OCI-LY7 (cell line): ENCODE results near the gene YAF2. TPM values are rescaled to one million over a fixed set of nuclear protein-coding genes. Genes with fewer than 3 reads are reported as not detected.

Source experiments
- BruUV-seq: library from RNA; stranded (reverse); fragments of 400-500 nt; replicated peaks from 2 replicates; lab custom pipeline; 2021; lab: Mats Ljungman, UMichigan
- CTCF ChIA-PET: fragments of 300-600 bp; sonication (Branson Sonifier 250); formaldehyde crosslinking; loops from one replicate; lab custom pipeline; 2022; ENCODE audit warnings: antibody characterized with exemption; ENCODE audit not compliant: unreplicated experiment; lab: Charles Lee
- POLR2A ChIA-PET: fragments of 300-600 bp; sonication (Branson Sonifier 250); formaldehyde crosslinking; loops from one replicate; lab custom pipeline; 2022; ENCODE audit warnings: antibody characterized with exemption; lab: Charles Lee
- DNase-seq: peaks from one replicate; pipeline ENCODE4 v3.0.0-alpha.2; 2015; ENCODE audit warnings: low spot score
- H2AFZ ChIP-seq: fragments of 200-600 bp; sonication (generic), shearing (Covaris generic); 2 replicates; pipeline ENCODE4 v1.6.1; 2014; ENCODE audit warnings: mild to moderate bottlenecking, antibody characterized with exemption, low read length, moderate library complexity
- H3K27ac ChIP-seq: fragments of 200-600 bp; sonication (generic); 2 replicates; pipeline ENCODE4 v1.5.1; 2014; ENCODE audit warnings: mixed run types, low read depth, mild to moderate bottlenecking, moderate library complexity, low read length, inconsistent platforms; ENCODE audit not compliant: poor library complexity, severe bottlenecking
- H3K36me3 ChIP-seq: fragments of 200-600 bp; sonication (generic); 2 replicates; pipeline ENCODE4 v1.6.1; 2014; ENCODE audit warnings: mild to moderate bottlenecking, antibody characterized with exemption, low read length, moderate library complexity, mixed read lengths; ENCODE audit not compliant: insufficient read depth
- H3K4me1 ChIP-seq: fragments of 200-600 bp; sonication (generic); 2 replicates; pipeline ENCODE4 v1.5.1; 2014; ENCODE audit warnings: mild to moderate bottlenecking, low read length; ENCODE audit not compliant: insufficient read depth, poor library complexity, severe bottlenecking
- H3K4me2 ChIP-seq: fragments of 200-600 bp; sonication (generic); 2 replicates; pipeline ENCODE4 v1.6.1; 2014; ENCODE audit warnings: mild to moderate bottlenecking, low read length
- H3K4me3 ChIP-seq: fragments of 200-600 bp; sonication (generic); 2 replicates; pipeline ENCODE4 v1.5.1; 2014; ENCODE audit warnings: mild to moderate bottlenecking, low read depth, low read length; ENCODE audit not compliant: poor library complexity, severe bottlenecking
- H3K79me2 ChIP-seq: fragments of 200-600 bp; sonication (generic); 2 replicates; pipeline ENCODE4 v1.6.1; 2016; ENCODE audit warnings: low read depth, mild to moderate bottlenecking, low read length, moderate library complexity, mixed read lengths; ENCODE audit not compliant: insufficient read depth
- H3K9me2 ChIP-seq: fragments of 200-600 bp; sonication (generic); 2 replicates; pipeline ENCODE4 v1.6.1; 2016; ENCODE audit warnings: mild to moderate bottlenecking, low read length, mixed read lengths; ENCODE audit not compliant: insufficient read depth
- H3K9me3 ChIP-seq: fragments of 200-600 bp; sonication (generic); 2 replicates; pipeline ENCODE4 v1.6.1; 2014; ENCODE audit warnings: mild to moderate bottlenecking, mixed run types, low read length, mixed read lengths
- H4K20me1 ChIP-seq: fragments of 200-600 bp; sonication (generic); 2 replicates; pipeline ENCODE4 v1.6.1; 2014; ENCODE audit warnings: mild to moderate bottlenecking, antibody characterized with exemption, low read length, moderate library complexity, mixed read lengths; ENCODE audit not compliant: insufficient read depth
- CTCF ChIP-seq: fragments of 200-600 bp; sonication (generic); conservative IDR thresholded peaks from 2 replicates; pipeline ENCODE4 v1.5.1; 2014; ENCODE audit warnings: mild to moderate bottlenecking, antibody characterized with exemption, low read length, moderate library complexity, mixed read lengths
- EZH2phosphoT487 ChIP-seq: fragments of 200-600 bp; sonication (generic); IDR thresholded peaks from 2 replicates; pipeline ENCODE4 v1.6.1; 2018; ENCODE audit warnings: low read depth, borderline replicate concordance, mild to moderate bottlenecking, mixed run types, antibody characterized with exemption, low read length, moderate library complexity, mixed read lengths
- intact Hi-C: fragments of 100-400 bp; cut with micrococcal nuclease; formaldehyde crosslinking; loops from one replicate; pipeline ENCODE4 v1.10.0; 2022; ENCODE audit not compliant: unreplicated experiment
- total RNA-seq, 2 experiments: library from RNA; depleted of rRNA in 1 of 2; stranded (reverse); fragments of >200 nt in 1 of 2; shearing (Covaris generic) in 1 of 2; gene quantifications; 2 replicates each; pipeline ENCODE4 v1.2.3, GENCODE V29; 2014 to 2022

YAF2 gene
- total RNA-seq, 2 experiments from 2014 or later: 16.2 to 43.6 TPM

GRCh38 chr12:42261708-42262107, 23.7 kb upstream of the YAF2 start:
- Histone ChIP-seq H3K36me3 (no peaks in the 10 kb centered on the region), H2AFZ (no peak overlapping the region), H3K27ac (no peak overlapping the region), H4K20me1 (no peaks in the 10 kb centered on the region), H3K9me3 (no peaks in the 10 kb centered on the region), H3K79me2 (no peaks in the 10 kb centered on the region), H3K9me2 (no peaks in the 10 kb centered on the region), H3K4me3 (no peak overlapping the region), H3K4me2 (no peak overlapping the region), H3K4me1 (no peaks in the 10 kb centered on the region)
- TF ChIP-seq EZH2phosphoT487 (no peak), CTCF (no peak)
- CTCF ChIA-PET: no interaction called here
- POLR2A ChIA-PET: no interaction called here
- no peak for DNase-seq
- intact Hi-C loops: no loop called here
- BruUV-seq: no TSS peak

- no TSS peak for BruUV-seq
- no peaks in the 10 kb centered on the region for H3K79me2 ChIP-seq
- H3K9me2 ChIP-seq: no peaks in the 10 kb centered on the region
- H3K9me3 ChIP-seq: no peaks in the 10 kb centered on the region
- no peak for DNase-seq
- H3K4me1 ChIP-seq: no peaks in the 10 kb centered on the region
- H3K36me3 ChIP-seq: no peaks in the 10 kb centered on the region
- H3K4me2 ChIP-seq: no peak overlapping the region
- no peaks in the 10 kb centered on the region for H4K20me1 ChIP-seq
- TF ChIP-seq EZH2phosphoT487 (no peak), CTCF (no peak)
- ChIA-PET POLR2A (no interaction called here), CTCF (no interaction called here)
- intact Hi-C loops: no loop called here
- no peak overlapping the region for H2AFZ ChIP-seq
- H3K4me3 ChIP-seq: no peak overlapping the region
- H3K27ac ChIP-seq: no peak overlapping the region
These were observed 22.5 kb upstream of the YAF2 start for GRCh38 chr12:42260518-42260917.

GRCh38 chr12:42259699-42260098, 21.7 kb upstream of the YAF2 start:
- no peak for DNase-seq
- Histone ChIP-seq H3K4me3 (no peak overlapping the region), H3K4me2 (no peak overlapping the region), H3K27ac (no peak overlapping the region), H4K20me1 (no peaks in the 10 kb centered on the region), H3K9me2 (no peaks in the 10 kb centered on the region), H3K79me2 (no peaks in the 10 kb centered on the region), H3K4me1 (no peaks in the 10 kb centered on the region), H3K36me3 (no peaks in the 10 kb centered on the region), H3K9me3 (no peaks in the 10 kb centered on the region), H2AFZ (no peak overlapping the region)
- no TSS peak for BruUV-seq
- no peak for TF ChIP-seq CTCF
- TF ChIP-seq EZH2phosphoT487: no peak
- ChIA-PET CTCF (no interaction called here), POLR2A (interaction anchor here (0.7 kb wide), 1 partner anchor 1923 kb away, joined by 3 read pairs; no protein-coding TSS in a partner anchor)
- intact Hi-C loops: no loop called here
